Measurements from ENCODE around the gene SEMA5A. TPM values are rescaled to one million over a fixed set of nuclear protein-coding genes. Genes with fewer than 3 reads are reported as not detected.

The SEMA5A gene
- total RNA-seq, 1 donor from 2014 or later: 189 TPM

- H3K27me3 Mint-ChIP-seq (ENCODE audit: unreplicated experiment): no peaks in the 10 kb centered on the region
- H3K4me3 Mint-ChIP-seq (ENCODE audit: unreplicated experiment): peak overlapping the region; percentile 22
- H3K4me1 Mint-ChIP-seq (ENCODE audit: unreplicated experiment): peaks cover 34% of the 10 kb centered on the region
- peak overlapping the region; percentile 45 for H3K27ac Mint-ChIP-seq (ENCODE audit: unreplicated experiment)
- TF ChIP-seq, protein P1, sequence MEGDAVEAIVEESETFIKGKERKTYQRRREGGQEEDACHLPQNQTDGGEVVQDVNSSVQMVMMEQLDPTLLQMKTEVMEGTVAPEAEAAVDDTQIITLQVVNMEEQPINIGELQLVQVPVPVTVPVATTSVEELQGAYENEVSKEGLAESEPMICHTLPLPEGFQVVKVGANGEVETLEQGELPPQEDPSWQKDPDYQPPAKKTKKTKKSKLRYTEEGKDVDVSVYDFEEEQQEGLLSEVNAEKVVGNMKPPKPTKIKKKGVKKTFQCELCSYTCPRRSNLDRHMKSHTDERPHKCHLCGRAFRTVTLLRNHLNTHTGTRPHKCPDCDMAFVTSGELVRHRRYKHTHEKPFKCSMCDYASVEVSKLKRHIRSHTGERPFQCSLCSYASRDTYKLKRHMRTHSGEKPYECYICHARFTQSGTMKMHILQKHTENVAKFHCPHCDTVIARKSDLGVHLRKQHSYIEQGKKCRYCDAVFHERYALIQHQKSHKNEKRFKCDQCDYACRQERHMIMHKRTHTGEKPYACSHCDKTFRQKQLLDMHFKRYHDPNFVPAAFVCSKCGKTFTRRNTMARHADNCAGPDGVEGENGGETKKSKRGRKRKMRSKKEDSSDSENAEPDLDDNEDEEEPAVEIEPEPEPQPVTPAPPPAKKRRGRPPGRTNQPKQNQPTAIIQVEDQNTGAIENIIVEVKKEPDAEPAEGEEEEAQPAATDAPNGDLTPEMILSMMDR (IDR thresholded peaks at IDR 0.05): no peak
- no peaks in the 10 kb centered on the region for H3K9me3 Mint-ChIP-seq (ENCODE audit: unreplicated experiment)
- no peak for DNase-seq (ENCODE audit: extremely low spot score, unreplicated experiment)
- peaks cover 26% of the 10 kb centered on the region for H3K36me3 Mint-ChIP-seq (ENCODE audit: unreplicated experiment)
Observed at GRCh38 chr5:9105851-9106250, 440.0 kb downstream of the SEMA5A start.

DNA sequence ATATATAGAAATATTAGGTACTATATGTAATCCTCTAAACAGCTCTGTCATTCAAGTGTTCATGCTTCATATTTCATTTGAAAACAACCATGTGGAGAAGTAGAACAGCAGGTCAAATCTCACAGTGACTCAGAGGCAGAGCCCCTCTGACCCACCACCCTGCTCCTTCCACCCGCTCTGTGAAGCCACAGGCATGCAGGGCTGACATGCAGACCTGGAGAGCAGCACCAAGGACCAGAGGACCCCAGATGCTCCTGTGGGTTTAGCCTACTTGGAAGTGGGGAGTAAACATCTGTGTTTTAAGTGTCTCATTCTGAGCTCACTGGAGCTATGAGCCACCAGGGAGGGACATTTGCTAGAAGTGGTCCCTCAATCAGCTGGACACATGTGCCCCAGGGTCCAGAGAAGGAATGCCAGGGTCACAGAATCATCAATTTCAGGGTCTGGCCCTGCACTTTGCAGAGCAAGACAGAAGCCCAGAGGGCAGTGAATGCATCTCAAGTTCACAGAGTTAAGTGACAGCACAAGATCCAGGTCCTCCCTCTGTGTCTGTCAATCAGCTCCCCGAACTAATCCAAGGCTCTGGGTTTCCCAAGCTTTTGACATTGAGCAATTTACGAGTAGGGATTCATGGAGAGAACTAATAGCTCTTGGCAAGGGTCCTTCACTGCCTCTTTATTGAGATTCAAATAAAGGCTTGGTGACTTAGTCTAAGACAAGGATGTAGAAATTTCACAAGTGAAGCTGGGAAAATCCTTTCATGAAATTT is 441.1 kb downstream of the SEMA5A start:
- H3K4me3 Mint-ChIP-seq (ENCODE audit: unreplicated experiment): no peak overlapping the region
- TF ChIP-seq, protein P1 (IDR thresholded peaks at IDR 0.05): no peak
- no peaks in the 10 kb centered on the region for H3K9me3 Mint-ChIP-seq (ENCODE audit: unreplicated experiment)
- H3K27ac Mint-ChIP-seq (ENCODE audit: unreplicated experiment): peak overlapping the region; percentile 38
- no peak for DNase-seq (ENCODE audit: extremely low spot score, unreplicated experiment)
- no peaks in the 10 kb centered on the region for H3K27me3 Mint-ChIP-seq (ENCODE audit: unreplicated experiment)
- H3K36me3 Mint-ChIP-seq (ENCODE audit: unreplicated experiment): peaks cover 20% of the 10 kb centered on the region
- H3K4me1 Mint-ChIP-seq (ENCODE audit: unreplicated experiment): peaks cover 29% of the 10 kb centered on the region

DNA sequence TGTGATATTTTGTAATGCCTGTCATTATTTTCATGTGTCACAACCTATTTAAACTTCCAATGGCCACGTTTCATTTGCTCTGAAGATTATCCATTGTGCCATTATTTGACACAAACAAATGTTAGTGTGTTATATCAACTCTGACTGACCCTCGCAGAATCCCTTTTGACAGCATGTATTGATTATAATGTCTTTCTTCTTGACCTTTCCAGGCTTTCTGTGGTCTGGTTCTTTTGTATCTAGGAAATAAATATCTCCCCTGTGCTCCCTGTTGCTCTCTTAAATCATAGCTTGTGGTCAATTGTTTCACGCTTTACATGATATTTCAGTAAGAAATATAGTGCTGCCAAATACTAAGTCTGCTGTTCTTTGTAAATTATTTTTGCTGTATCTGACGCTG is 442.6 kb downstream of the SEMA5A start:
- Mint-ChIP-seq H3K27me3 (ENCODE audit: unreplicated experiment) (no peaks in the 10 kb centered on the region), H3K36me3 (ENCODE audit: unreplicated experiment) (peaks cover 25% of the 10 kb centered on the region), H3K4me1 (ENCODE audit: unreplicated experiment) (peaks cover 29% of the 10 kb centered on the region), H3K27ac (ENCODE audit: unreplicated experiment) (no peak overlapping the region), H3K4me3 (ENCODE audit: unreplicated experiment) (no peak overlapping the region), H3K9me3 (ENCODE audit: unreplicated experiment) (no peaks in the 10 kb centered on the region)
- TF ChIP-seq, protein P1 (IDR thresholded peaks at IDR 0.05): no peak
- no peak for DNase-seq (ENCODE audit: extremely low spot score, unreplicated experiment)

DNA sequence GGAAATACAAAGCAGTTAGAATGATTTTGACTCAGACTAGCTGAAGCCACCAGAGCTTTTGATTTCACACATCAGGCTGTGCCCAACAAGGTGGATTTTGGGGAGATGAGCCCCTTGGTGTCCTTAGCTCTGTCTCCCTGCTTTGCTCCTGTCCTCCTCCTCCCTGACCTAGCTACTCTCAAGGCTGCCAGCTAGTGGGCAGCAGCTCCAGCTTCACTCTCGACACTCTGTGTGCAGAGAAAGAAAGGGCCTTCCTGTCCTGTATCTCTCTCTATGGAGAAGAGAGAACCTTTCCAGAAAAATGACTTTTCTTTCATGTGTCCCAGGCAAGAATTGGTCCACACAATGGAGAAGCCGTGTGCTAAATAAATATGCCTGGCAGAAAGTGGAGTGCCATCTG is 446.2 kb downstream of the SEMA5A start:
- TF ChIP-seq, protein P1 (IDR thresholded peaks at IDR 0.05): no peak
- Mint-ChIP-seq H3K27ac (ENCODE audit: unreplicated experiment) (peak overlapping the region; percentile 56), H3K4me1 (ENCODE audit: unreplicated experiment) (peaks cover 14% of the 10 kb centered on the region), H3K4me3 (ENCODE audit: unreplicated experiment) (no peak overlapping the region), H3K36me3 (ENCODE audit: unreplicated experiment) (peaks cover 12% of the 10 kb centered on the region), H3K9me3 (ENCODE audit: unreplicated experiment) (no peaks in the 10 kb centered on the region), H3K27me3 (ENCODE audit: unreplicated experiment) (no peaks in the 10 kb centered on the region)
- DNase-seq (ENCODE audit: extremely low spot score, unreplicated experiment): no peak

DNA sequence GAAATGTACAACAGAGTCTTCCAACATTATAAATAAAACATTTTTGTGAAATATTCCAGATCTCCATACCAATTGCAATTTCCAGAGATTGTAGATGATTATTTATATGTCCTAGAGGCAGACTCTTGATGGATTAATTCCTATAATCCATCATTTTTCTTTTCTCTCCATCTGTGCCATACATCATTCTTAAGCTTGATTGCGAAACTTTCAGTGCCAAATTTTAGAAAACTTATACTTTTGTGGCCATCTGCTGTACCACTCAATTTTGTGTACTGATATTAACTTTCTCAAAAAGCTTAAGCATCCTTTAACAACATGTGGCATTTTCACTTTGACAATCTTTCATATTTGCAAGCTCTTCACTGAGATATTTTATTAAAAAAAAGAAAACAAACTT is 446.9 kb downstream of the SEMA5A start:
- Mint-ChIP-seq H3K4me3 (ENCODE audit: unreplicated experiment) (no peak overlapping the region), H3K36me3 (ENCODE audit: unreplicated experiment) (peaks cover 14% of the 10 kb centered on the region), H3K27ac (ENCODE audit: unreplicated experiment) (no peak overlapping the region), H3K4me1 (ENCODE audit: unreplicated experiment) (peaks cover 10% of the 10 kb centered on the region), H3K9me3 (ENCODE audit: unreplicated experiment) (no peaks in the 10 kb centered on the region), H3K27me3 (ENCODE audit: unreplicated experiment) (no peaks in the 10 kb centered on the region)
- no peak for DNase-seq (ENCODE audit: extremely low spot score, unreplicated experiment)
- TF ChIP-seq, protein P1 (IDR thresholded peaks at IDR 0.05): no peak
